Upper lobe of right lung (tissue), 1 donor: ENCODE results near the gene COMP. TPM values are rescaled to one million over a fixed set of nuclear protein-coding genes. Genes with fewer than 3 reads are reported as not detected.

Experiments
- ATAC-seq: fragments of 200-7000 bp; cut with Tn5 transposase; one replicate; pipeline ENCODE4 v1.9.1; 2020; ENCODE audit warnings: mild to moderate bottlenecking, moderate library complexity
- DNase-seq: peaks from one replicate; pipeline ENCODE4 v3.0.0-alpha.2; 2020
- H3K27ac ChIP-seq: fragments of 200-600 bp; one replicate; pipeline ENCODE4 v1.8.0; 2022
- H3K27me3 ChIP-seq: fragments of 200-600 bp; one replicate; pipeline ENCODE4 v1.8.0; 2022; ENCODE audit warnings: mild to moderate bottlenecking
- H3K36me3 ChIP-seq: fragments of 200-600 bp; one replicate; pipeline ENCODE4 v1.8.0; 2022
- H3K4me1 ChIP-seq: fragments of 200-600 bp; one replicate; pipeline ENCODE4 v1.8.0; 2022
- H3K4me3 ChIP-seq: fragments of 200-600 bp; one replicate; pipeline ENCODE4 v1.8.0; 2022; ENCODE audit warnings: mild to moderate bottlenecking
- H3K9me3 ChIP-seq: fragments of 200-600 bp; one replicate; pipeline ENCODE4 v1.8.0; 2022
- intact Hi-C: fragments of 100-400 bp; cut with DNase I; formaldehyde crosslinking; loops from one replicate; pipeline ENCODE4 v1.11.0; 2022
- long read RNA-seq: library from polyadenylated mRNA; unstranded; transcript quantifications from one replicate; pipeline ENCODE4 v2.0.0, GENCODE V29; 2021
- total RNA-seq: library from RNA; stranded (reverse); fragmentation: NEBNext Ultra II Directional; extraction: Animal tissue kit (Norgen Biotek cat#: 25700); gene quantifications from one replicate; pipeline ENCODE4 v1.2.1, GENCODE V29; 2021
- TF ChIP-seq, protein P1 (sequence below): fragments of 200-600 bp; IDR thresholded peaks from one replicate; pipeline ENCODE4 v1.8.0; 2022; ENCODE audit warnings: antibody characterized with exemption
- donor health status: DM: no; HTN: yes; CAD: no; lungs with severe emphysema.

COMP gene
- 9.7 TPM for total RNA-seq
- long read RNA-seq, transcript COMP-201 (19 exons, 2,461 nt), result major isoform, 20 of 28 reads
- long read RNA-seq, partial matches to known transcripts, result 5 of 28 reads
- long read RNA-seq, other reads (novel, unspliced or antisense), result 2 of 28 reads

DNA sequence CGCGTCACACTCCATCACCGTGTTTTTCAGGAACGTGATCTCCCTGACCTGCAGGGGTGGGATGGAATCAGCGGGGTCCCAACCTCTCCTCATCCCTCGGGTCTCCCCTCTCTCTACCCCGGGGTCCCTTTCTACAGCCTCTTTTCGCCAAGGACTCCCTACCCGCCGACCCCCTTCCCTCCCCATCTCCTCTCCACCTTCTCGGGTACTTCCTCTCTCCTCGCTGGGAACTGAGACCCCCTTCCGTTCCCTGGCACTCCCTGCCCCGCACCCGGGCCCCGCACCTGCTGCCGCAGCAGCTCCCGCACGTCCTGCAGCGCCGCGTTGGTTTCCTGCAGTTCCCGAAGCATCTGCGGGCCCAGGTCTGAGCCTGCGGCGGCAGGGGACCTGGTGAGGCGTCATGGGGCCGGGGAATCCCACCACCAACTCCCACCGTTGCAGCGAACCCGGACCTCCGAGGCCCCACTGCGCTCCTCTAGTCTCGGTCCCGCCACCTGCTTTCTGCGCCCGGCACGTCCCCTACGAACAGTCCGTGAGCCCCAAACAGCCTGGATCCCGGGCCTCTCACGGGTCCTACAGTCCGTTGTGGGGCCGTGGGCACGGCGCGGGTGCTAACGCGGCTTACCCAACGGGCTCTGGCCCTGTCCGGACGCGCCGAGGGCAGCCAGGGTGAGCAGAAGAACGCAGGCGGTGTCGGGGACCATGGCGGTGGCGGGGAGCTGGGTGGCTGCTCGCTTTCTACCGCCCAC is at the start of gene COMP:
TSS of gene COMP (minus strand) at position 740 of the 749 bp plus-strand sequence. CDS start at position 704, 36 bp downstream.
- Histone ChIP-seq H3K4me1 (peaks cover 18% of the 10 kb centered on the region), H3K9me3 (no peaks in the 10 kb centered on the region), H3K27me3 (peaks cover 81% of the 10 kb centered on the region), H3K4me3 (peak within 1 kb of the TSS; percentile 33), H3K27ac (no peak within 1 kb of the TSS), H3K36me3 (no peaks in the 10 kb centered on the region)
- no peak for ATAC-seq
- intact Hi-C loops, result no loop called here
- TF ChIP-seq, protein P1, sequence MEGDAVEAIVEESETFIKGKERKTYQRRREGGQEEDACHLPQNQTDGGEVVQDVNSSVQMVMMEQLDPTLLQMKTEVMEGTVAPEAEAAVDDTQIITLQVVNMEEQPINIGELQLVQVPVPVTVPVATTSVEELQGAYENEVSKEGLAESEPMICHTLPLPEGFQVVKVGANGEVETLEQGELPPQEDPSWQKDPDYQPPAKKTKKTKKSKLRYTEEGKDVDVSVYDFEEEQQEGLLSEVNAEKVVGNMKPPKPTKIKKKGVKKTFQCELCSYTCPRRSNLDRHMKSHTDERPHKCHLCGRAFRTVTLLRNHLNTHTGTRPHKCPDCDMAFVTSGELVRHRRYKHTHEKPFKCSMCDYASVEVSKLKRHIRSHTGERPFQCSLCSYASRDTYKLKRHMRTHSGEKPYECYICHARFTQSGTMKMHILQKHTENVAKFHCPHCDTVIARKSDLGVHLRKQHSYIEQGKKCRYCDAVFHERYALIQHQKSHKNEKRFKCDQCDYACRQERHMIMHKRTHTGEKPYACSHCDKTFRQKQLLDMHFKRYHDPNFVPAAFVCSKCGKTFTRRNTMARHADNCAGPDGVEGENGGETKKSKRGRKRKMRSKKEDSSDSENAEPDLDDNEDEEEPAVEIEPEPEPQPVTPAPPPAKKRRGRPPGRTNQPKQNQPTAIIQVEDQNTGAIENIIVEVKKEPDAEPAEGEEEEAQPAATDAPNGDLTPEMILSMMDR, result no peak
- no peak for DNase-seq

DNA sequence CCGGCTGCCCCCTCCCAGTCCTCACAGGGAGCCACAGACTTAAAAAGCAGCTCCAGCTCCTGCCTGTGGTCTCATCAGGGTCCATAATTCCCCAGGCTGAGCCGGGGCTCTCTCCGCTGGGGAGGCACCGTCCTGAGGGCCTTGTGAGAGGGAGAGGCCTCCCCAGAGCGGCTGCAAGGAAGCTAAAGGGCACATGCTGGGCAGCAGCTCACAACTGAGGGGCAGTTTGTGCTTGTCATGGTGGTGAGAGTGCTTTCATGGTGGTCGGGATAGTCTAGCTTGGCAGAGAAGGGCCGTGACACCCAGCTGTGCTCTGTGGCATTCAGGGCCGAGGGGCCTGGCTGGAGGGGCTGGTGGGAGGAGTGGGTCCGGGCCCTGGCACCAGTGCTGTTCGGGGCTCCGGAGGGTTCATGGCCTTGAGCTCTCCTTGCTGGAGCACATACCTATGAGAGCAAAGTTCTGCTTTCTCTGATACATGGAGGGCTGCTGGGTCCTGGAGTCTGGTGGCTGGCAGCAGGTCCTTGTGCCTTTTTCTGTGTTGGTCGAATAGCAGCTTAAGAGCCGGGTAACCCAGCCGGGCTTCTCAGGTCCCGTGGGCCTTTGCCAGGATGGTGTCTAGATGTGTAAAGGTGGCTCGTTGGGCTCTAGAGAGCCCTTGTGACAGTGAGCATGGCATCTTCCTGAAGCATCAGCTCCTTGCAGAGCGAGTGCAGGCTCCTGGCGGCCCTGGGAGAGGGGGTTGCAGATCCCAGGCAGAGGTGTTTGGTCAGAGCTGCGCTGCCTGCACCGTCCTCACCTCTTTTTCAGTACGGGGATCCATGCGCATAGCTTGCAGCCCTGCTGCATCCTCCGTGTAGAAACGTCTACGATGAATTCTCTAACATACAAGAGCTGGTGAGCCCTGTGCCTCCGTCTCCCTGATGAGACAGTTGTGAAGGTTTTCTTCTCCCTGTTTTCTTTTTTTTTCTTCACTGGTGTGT is 49.5 kb upstream of the COMP start:
- TF ChIP-seq, protein P1, result no peak
- H3K4me1 ChIP-seq, result peaks cover 75% of the 10 kb centered on the region
- H3K27ac ChIP-seq, result no peak overlapping the region
- H3K4me3 ChIP-seq, result no peak overlapping the region
- no peak for ATAC-seq
- intact Hi-C loops, result no loop called here
- no peak for DNase-seq
- H3K27me3 ChIP-seq, result no peaks in the 10 kb centered on the region
- peaks cover 6% of the 10 kb centered on the region for H3K36me3 ChIP-seq
- no peaks in the 10 kb centered on the region for H3K9me3 ChIP-seq

DNA sequence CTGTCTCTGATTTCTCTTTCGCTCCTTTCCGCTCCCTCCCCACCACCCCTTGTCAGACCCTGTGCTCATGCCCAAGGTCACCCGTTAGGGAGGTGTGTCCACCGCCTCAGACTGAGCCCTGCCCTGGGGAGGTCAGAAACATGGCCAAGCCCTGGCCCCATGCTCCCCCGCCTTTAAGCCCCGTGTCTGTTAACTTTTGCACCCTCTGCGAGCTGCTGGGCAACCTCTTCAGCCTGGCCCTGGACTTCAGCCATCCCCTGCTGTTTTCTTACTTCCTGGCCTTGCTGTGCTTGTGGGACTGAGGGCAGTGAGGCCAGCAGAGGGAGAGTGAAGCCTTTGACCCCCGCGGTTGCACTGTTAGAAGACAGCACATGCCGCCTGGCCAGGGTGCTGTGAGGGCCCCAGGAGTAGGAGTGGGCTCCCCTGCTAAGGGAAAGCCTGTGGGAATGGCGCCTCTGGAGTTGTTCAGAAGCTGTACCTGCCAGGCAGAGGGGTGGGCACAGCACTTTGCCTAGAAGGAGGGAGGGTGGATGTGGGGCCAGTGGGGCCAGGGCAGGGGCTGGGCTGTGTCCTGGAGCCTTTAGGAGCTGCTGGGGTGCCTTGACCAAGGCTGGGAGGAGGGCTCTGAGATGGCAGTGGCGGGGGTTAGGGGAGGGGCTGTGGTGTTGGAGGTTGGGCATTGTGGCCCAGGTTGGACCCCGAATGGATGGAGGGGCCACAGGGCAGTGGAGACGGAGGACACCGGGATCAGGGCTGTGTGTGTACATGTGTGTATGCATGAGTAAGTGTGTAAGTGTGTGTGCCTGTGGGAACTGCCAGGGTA is 48.6 kb upstream of the COMP start:
- intact Hi-C loops, result no loop called here
- ATAC-seq, result peak; percentile 52
- Histone ChIP-seq H3K4me1 (peaks cover 82% of the 10 kb centered on the region), H3K27ac (no peak overlapping the region), H3K4me3 (no peak overlapping the region), H3K36me3 (peaks cover 6% of the 10 kb centered on the region), H3K27me3 (no peaks in the 10 kb centered on the region), H3K9me3 (no peaks in the 10 kb centered on the region)
- TF ChIP-seq, protein P1, result no peak
- DNase-seq, result no peak

DNA sequence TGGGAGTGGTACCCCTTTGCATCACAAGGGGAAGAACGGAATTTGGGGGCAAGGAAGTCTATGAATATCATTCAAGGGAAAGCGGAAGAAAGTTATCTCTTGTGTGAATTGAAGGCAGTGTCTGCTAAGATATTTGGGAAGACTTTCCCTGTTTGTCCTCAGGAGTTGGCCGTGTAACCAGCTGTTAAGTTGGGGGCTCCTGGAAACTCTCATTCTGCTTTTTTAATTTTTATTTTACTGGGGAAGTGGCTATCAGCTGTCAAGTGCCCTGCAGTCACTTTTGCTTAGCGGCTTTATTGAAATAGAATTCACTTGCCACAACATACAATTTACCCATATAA is 43.5 kb upstream of the COMP start:
- Histone ChIP-seq H3K9me3 (no peaks in the 10 kb centered on the region), H3K27me3 (no peaks in the 10 kb centered on the region), H3K36me3 (peaks cover 6% of the 10 kb centered on the region), H3K4me1 (peaks cover 60% of the 10 kb centered on the region), H3K27ac (no peak overlapping the region), H3K4me3 (peak overlapping the region; percentile 93)
- DNase-seq (no peak), ATAC-seq (no peak)
- intact Hi-C loops, result no loop called here
- TF ChIP-seq, protein P1, result no peak
